NT2/D1 (cell line): ENCODE measurements around the gene C6orf132.

Experiments
- YY1 ChIP-seq: IDR thresholded peaks from 2 replicates; pipeline ENCODE4 v1.6.1; 2011; ENCODE audit not compliant: insufficient read length, insufficient read depth
- ZNF274 ChIP-seq: IDR thresholded peaks from 2 replicates; pipeline ENCODE4 v1.6.1; 2011; ENCODE audit warnings: mild to moderate bottlenecking, low read depth, low read length

DNA sequence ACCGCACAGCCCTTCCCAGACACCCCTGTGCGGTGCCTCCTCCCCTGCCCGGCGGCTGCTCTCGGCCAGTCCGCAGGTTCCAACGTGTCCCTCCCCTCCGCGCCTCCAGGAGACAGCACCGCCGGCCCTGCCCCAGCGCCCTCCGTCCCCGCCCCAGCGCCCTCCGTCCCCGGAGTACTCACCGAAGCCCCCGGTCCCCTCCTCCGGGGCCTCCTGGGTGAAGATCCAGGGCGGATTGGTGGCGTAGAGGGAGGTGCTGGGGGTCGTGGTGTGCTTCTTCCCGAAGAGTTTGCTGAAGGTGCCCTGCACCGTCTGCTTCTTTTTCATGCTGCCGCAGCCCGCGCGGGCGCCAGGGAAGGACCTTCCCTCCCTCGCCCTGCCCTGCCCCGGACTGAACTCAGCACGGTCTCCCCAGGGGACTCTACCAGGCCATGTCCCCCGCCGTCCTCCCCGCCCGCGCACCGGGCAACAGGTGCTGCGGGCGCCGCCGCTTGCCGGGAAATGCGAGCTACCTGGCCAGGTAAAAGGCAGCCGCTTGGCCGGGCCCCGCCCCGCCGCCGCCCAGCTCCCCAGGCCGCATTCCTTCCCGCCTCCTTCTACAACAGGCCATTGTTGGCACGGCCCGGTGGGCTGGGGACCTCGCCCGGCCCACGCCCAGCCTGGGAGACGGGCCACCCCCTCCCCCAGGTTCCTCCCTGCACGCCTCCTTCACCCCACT lies at the start of gene C6orf132:
- TF ChIP-seq YY1: no peak
- TF ChIP-seq ZNF274: no peak
